ENCODE measurements around the gene STOX1. TPM values are rescaled to one million over a fixed set of nuclear protein-coding genes. Genes with fewer than 3 reads are reported as not detected.
"Not testable (repeated sequence)": the region's sequence is repeated elsewhere in the genome, so short reads cannot be mapped to it uniquely, and the experiment has no call there.

Gene STOX1
- polyA plus RNA-seq, 3 donors, result 0.72 to 5.5 (median 2.4) TPM

DNA sequence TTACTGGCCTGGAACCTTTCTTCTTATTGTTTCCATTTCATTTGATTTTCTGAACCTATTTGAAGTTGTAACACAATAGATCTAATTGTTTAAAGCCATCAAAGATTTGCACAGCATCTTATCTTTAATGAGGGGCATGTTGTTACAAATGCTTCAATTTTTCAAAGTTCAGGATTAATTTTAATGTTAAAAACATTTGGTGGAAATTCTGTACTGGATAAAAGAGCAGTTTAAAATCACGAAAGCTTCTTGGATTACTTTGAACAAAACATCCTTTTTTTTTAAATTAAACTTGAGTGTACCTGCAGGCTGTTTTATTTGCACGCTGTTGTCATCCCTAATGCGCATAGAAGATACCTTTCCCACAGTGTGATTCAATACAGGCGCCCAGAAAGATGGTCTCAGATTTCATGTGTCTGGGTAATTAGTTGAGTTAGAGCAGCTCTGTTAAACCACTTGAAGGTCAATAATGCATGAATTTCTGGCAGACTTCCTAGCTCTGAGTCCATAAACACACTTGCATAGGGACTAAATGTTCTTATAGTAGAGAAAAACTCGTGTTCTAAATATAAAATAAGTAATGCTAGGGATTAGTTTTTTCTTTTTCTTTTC, 44.5 kb downstream of the STOX1 start:
- H3K27ac ChIP-seq (ENCODE audit: low read depth, low read length), result no peak overlapping the region
- WGBS, 3 donors, result 37 to 60% (median 56%) methylated on average over 5 of the region's 5 CpGs

- no peak overlapping the region for H3K27ac ChIP-seq (ENCODE audit: low read depth, low read length)
- 63 to 74% (median 67%) methylated on average over 15 of the region's 15 CpGs for WGBS, 3 donors
These were observed 49.2 kb downstream of the STOX1 start for GRCh38 chr10:68876246-68877138.

DNA sequence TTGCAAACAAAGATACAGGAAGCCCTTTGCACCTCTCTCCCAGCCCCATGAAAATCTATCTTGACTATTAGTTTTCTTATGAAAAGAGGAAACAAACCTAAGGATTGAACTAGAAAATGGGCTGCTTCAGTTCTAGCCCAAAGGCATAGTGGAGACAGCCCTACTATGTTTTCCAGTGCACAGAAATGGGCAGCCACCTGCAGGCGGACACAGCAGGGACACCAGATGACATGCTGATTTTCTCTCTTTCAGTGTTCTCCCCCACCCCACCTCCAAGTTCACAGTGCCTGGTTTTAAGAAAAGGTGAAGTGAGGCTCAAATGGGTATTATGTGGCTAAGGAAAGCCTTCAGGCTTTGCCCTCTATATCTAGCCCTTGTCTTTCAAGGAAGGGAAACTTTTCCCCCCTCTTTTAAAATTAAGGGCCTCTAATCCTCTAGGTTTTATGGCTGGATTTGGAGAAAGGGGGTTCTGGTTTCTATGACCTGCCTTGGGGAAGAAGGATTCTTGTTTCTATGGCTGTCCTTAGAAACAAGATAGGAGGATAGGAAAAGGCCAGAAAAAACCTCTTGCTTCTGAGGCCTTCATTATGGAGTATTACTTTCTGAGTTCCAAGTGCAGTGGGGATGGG, 50.3 kb downstream of the STOX1 start:
- H3K27ac ChIP-seq (ENCODE audit: low read depth, low read length), result no peak overlapping the region
- WGBS, 3 donors, result 90 to 96% (median 93%) methylated on average over 1 of the region's 1 CpG

GRCh38 chr10:68878496-68878895, 51.2 kb downstream of the STOX1 start:
- H3K27ac ChIP-seq (ENCODE audit: low read depth, low read length), result no peak overlapping the region

GRCh38 chr10:68879628-68880027, 52.3 kb downstream of the STOX1 start:
- H3K27ac ChIP-seq (ENCODE audit: low read depth, low read length), result no peak overlapping the region
- WGBS, 3 donors, result 87 to 94% (median 93%) methylated on average over 2 of the region's 2 CpGs

GRCh38 chr10:68880181-68880580, 52.9 kb downstream of the STOX1 start:
- WGBS, 3 donors, result 95 to 97% (median 96%) methylated on average over 4 of the region's 4 CpGs
- H3K27ac ChIP-seq (ENCODE audit: low read depth, low read length), result no peak overlapping the region

DNA sequence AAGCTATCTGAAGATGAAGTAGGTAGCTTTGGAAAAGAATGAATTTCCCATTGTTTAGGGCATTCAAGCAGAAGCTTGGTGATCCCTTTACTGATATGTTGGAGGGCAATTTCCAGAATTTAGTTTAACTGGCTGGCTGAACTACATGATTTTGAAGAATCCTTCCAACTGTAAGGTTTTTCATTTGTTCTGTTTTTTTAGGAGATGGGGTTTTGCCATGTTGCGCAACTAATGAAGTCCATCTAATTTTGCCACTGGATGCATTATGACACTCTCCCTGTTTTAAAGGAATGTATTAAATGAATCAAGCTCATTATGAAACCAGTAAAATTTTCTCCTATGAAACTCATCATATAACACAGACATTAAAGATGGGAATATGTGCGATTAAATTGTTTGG, 67.7 kb downstream of the STOX1 start:
- H3K27ac ChIP-seq (ENCODE audit: low read depth, low read length), result no peak overlapping the region
- 96 to 100% (median 98%) methylated on average over 2 of the region's 2 CpGs for WGBS, 3 donors

GRCh38 chr10:68897336-68897741, 70.0 kb downstream of the STOX1 start:
- WGBS, 3 donors, result 38 to 56% (median 41%) methylated on average over 3 of the region's 3 CpGs
- no peak overlapping the region for H3K27ac ChIP-seq (ENCODE audit: low read depth, low read length)

DNA sequence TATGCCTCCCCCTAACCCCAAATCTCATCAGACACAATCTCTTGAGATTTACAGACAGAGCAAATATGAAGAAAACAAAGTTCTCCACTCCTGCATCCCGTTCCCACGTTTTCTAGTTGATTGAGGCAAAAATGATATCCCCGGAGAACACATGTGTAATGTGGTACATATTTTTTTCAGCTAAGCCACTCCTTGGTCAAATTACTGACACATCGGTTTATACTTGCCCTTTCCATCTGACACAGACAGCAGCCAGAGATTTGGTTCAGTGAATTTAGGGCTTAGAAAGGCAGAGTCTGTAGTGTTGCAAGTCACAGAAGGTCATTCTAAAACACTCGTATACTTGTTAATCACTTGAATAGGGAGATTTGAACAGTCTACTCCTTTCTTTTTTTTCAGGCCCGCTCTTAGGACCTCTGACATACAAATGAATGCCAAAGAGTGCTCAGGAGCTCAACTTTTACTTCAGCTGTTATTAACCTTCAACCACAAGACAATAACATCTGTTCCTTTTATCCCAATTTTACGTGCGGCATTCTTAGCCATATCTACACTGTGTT, 71.9 kb downstream of the STOX1 start:
- WGBS, 3 donors, result 82 to 88% (median 87%) methylated on average over 8 of the region's 8 CpGs
- no peak overlapping the region for H3K27ac ChIP-seq (ENCODE audit: low read depth, low read length)

DNA sequence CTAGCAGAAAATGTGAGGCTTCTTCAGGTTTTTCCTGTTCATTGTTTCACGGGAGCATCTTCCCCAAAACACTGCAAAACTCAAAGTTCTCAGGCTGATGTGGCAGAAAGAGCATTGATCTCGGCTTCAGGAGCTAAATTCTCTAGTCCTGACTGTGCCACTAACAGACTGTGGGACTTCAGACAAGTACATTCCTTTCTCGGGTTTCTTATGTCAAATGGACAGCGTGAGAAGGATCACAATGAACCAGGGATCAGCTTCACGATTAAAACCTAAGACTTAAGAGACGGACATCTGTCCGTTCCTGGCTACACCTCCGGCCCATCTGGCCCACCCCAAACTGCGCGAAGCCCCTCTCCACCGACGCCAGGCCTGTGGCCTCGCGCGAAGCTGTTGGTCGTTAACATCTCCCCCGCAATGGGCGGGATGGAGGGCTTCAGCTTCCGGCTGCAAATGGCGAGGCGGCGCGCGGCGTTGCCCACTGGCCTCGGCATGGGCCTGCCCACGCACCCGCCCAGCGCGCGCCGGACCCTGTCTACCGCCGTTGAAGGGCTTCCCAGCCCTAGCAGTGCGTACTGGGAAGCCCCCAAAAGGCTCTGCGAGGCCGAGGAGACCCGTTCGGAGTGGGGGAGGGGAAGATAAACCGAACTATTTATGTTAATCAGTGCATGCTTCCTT, 73.2 kb downstream of the STOX1 start:
- peak overlapping the region; percentile 83 for H3K27ac ChIP-seq (ENCODE audit: low read depth, low read length)
- WGBS, 3 donors, result 3 to 6% (median 4%) methylated on average over 39 to 40 of the region's 40 CpGs

DNA sequence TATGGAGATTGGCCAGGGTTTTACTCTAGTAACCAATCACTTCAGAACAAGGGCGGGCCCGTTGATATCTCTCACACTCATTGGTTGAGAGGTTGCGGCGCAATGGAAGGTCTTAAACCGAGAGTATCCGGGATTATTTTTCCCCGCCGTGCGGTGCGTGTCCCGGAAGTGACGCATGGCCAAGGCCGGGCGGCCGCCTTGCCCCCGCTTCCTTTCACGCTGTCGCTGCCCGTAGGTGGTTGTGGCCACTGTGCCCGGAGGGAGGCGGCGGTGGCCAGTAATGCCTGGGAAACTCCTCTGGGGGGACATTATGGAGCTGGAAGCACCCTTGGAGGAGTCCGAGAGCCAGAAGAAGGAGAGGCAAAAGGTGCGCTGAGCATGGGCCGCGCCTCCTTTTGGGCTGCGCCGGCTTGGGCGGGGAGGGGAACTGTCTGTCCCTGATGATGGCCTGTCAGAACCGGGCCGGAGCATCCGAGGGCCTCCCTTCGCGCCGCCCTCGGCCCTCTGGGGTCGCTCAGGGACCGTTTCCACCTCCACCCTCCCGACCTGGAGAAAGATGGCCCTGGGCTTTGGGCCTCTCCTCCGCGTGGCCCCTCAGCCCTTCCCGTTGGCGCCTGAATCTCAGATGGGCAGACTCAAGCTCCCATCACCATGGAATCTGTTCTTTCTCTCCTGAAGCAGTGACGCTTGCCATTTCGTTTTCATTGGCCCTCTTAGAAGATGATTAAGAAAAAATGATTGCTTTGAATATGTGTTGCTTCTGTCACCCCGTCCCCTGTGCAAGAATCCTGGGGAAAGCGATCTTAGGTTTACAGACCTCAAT, 74.0 kb downstream of the STOX1 start, which contains the start of gene DDX50:
TSS of gene DDX50 (plus strand) at position 211 of the 823 bp plus-strand sequence. CDS start at position 281, 70 bp downstream.
- WGBS, 3 donors, result 0 to 1% (median 0%) methylated on average over 46 to 47 of the region's 47 CpGs
- H3K27ac ChIP-seq (ENCODE audit: low read depth, low read length), result peak within 1 kb of the TSS; percentile 83

GRCh38 chr10:68902382-68902781, 75.1 kb downstream of the STOX1 start:
- 43 to 75% (median 67%) methylated on average over 5 of the region's 5 CpGs for WGBS, 3 donors
- no peak overlapping the region for H3K27ac ChIP-seq (ENCODE audit: low read depth, low read length)

- no peak overlapping the region for H3K27ac ChIP-seq (ENCODE audit: low read depth, low read length)
These were observed 97.3 kb downstream of the STOX1 start for GRCh38 chr10:68924593-68924992.

DNA sequence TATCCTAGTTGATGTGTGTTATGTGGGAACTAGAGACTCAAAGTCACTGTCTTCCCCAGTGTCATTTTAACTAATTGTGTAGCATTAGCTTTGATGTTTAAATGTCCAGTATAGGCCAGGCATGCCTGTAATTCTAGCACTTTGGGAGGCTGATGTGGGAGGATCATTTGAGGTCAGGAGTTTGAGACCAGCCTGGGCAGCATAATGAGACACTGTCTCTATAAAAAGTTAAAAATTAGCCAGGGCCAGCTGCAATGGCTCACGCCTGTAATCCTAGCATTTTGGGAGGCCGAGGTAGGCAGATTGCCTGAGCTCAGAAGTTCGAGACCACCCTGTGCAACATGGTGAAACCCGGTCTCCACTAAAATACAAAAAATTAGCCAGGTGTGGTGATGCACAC, 98.2 kb downstream of the STOX1 start:
- 90 to 98% (median 97%) methylated on average over 4 of the region's 4 CpGs for WGBS, 3 donors
- no peak overlapping the region for H3K27ac ChIP-seq (ENCODE audit: low read depth, low read length)

DNA sequence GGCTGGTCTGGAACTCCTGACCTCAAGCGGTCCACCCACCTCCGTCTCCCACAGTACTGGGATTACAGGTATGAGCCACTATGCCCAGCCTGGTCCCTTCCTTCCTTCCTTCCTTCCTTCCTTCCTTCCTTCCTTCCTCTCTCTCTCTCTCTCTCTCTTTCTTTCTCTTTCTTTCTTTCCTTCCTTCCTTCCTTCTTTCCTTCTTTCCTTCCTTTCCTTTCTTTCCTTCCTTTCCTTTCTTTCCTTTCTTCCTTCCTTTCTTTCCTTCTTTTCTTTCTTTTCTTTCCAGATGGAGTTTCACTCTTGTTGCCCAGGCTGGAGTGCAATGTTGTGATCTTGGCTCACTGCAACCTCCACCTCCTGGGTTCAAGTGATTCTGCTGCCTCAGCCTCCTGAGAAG, 101.8 kb downstream of the STOX1 start:
- H3K27ac ChIP-seq (ENCODE audit: low read depth, low read length), result not testable (repeated sequence)
- 92 to 96% (median 96%) methylated on average over 2 of the region's 2 CpGs for WGBS, 3 donors

- 96 to 99% (median 98%) methylated on average over 7 to 8 of the region's 8 CpGs for WGBS, 3 donors
- not testable (repeated sequence) for H3K27ac ChIP-seq (ENCODE audit: low read depth, low read length)
These were observed 102.6 kb downstream of the STOX1 start for GRCh38 chr10:68929888-68930287.

GRCh38 chr10:68932860-68933259, 105.5 kb downstream of the STOX1 start:
- WGBS, 3 donors, result 82 to 98% (median 97%) methylated on average over 3 of the region's 3 CpGs
- H3K27ac ChIP-seq (ENCODE audit: low read depth, low read length), result not testable (repeated sequence)

GRCh38 chr10:68934994-68935393, 107.7 kb downstream of the STOX1 start:
- no peak overlapping the region for H3K27ac ChIP-seq (ENCODE audit: low read depth, low read length)

All from adipose tissue (tissue), 3 donors.